ENCODE measurements around the gene HSDL2.

GRCh38 chr9:112520069-112520468, 140.2 kb downstream of the HSDL2 start:
- TF ChIP-seq CTCF (conservative IDR thresholded peaks at IDR 0.05 in 1 of 2, IDR thresholded peaks at IDR 0.05 in 1 of 2; ENCODE audit: low read depth in 1 of 2, low read length in 2 of 2) (no peak), EZH2 (IDR thresholded peaks at IDR 0.05; ENCODE audit: low read length, missing control alignments) (no peak)

Data from fibroblast of lung (primary cell).